Left ventricle myocardium inferior (tissue), 1 donor: ENCODE results near the gene PDE8A. TPM values are rescaled to one million over a fixed set of nuclear protein-coding genes. Genes with fewer than 3 reads are reported as not detected.

Experiments
- DNase-seq: peaks from one replicate; pipeline ENCODE4 v3.0.0-alpha.2; 2020
- H3K27ac ChIP-seq: fragments of 200-600 bp; replicated peaks from 2 replicates; pipeline ENCODE4 v1.8.0; 2021
- H3K27me3 ChIP-seq: fragments of 200-600 bp; 2 replicates; pipeline ENCODE4 v1.8.0; 2021; ENCODE audit warnings: low read depth
- H3K36me3 ChIP-seq: fragments of 200-600 bp; 2 replicates; pipeline ENCODE4 v1.8.0; 2021
- H3K4me1 ChIP-seq: fragments of 200-600 bp; 2 replicates; pipeline ENCODE4 v1.8.0; 2021
- H3K4me3 ChIP-seq: fragments of 200-600 bp; 2 replicates; pipeline ENCODE4 v1.8.0; 2021; ENCODE audit warnings: mild to moderate bottlenecking, moderate library complexity
- H3K9me3 ChIP-seq: fragments of 200-600 bp; replicated peaks from 2 replicates; pipeline ENCODE4 v1.8.0; 2021
- intact Hi-C: fragments of 100-400 bp; cut with micrococcal nuclease; formaldehyde crosslinking; loops from one replicate; pipeline ENCODE4 v1.11.0; 2022
- total RNA-seq: library from RNA; stranded (reverse); fragmentation: NEBNext Ultra II Directional; extraction: Animal tissue kit (Norgen Biotek cat#: 25700); gene quantifications from one replicate; pipeline ENCODE4 v1.2.1, GENCODE V29; 2021
- TF ChIP-seq, protein P1 (sequence below): fragments of 200-600 bp; IDR thresholded peaks from 2 replicates; pipeline ENCODE4 v1.8.0; 2021; ENCODE audit warnings: antibody characterized with exemption, mild to moderate bottlenecking, borderline replicate concordance
- donor health status: DM: no; HTN: yes; CAD: no; lungs with severe emphysema.

PDE8A gene
- total RNA-seq, 1 donor from 2014 or later, result 17.8 TPM

DNA sequence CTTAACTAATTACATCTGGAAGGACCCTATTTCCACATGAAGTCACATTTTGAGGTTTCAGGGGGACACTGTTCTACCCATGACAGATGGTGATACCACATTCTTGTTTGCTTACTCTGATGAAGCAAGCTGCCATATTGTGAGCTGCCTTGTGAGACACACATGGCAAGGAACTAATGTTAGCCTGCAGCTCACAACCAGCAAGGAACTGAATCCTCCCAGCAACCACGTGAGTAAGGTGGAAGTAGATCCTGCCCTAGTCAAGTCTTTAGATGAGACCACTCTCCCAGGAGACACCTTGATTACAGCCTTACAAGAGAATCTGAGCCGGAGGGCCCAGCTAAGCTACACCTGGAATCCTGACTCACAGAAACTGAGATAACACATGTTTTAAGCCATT, 160.1 kb downstream of the PDE8A start:
- intact Hi-C loops, result no loop called here
- TF ChIP-seq, protein P1, sequence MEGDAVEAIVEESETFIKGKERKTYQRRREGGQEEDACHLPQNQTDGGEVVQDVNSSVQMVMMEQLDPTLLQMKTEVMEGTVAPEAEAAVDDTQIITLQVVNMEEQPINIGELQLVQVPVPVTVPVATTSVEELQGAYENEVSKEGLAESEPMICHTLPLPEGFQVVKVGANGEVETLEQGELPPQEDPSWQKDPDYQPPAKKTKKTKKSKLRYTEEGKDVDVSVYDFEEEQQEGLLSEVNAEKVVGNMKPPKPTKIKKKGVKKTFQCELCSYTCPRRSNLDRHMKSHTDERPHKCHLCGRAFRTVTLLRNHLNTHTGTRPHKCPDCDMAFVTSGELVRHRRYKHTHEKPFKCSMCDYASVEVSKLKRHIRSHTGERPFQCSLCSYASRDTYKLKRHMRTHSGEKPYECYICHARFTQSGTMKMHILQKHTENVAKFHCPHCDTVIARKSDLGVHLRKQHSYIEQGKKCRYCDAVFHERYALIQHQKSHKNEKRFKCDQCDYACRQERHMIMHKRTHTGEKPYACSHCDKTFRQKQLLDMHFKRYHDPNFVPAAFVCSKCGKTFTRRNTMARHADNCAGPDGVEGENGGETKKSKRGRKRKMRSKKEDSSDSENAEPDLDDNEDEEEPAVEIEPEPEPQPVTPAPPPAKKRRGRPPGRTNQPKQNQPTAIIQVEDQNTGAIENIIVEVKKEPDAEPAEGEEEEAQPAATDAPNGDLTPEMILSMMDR, result no peak
- Histone ChIP-seq H3K4me1 (no peaks in the 10 kb centered on the region), H3K27ac (no peak overlapping the region), H3K27me3 (no peaks in the 10 kb centered on the region), H3K9me3 (no peaks in the 10 kb centered on the region), H3K36me3 (peaks cover 32% of the 10 kb centered on the region), H3K4me3 (no peak overlapping the region)
- no peak for DNase-seq

DNA sequence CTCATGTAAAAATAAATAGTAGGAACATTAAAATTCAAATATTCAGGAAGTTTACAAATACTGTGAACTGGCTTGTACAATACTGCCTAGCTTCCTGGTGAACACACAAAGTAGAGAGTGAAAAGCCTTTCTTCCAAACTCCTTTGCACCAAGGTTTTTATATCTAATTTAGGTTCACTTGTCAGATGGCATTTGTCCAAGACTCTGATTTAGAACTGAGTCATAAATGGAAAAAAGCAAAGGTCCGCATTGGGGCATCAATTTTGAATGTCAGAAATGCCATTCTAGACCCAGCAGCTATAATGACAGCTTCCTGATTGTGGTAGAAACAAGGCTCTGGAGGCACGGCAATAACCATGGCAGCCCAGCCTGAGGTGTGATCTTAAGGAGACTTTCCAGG, 160.7 kb downstream of the PDE8A start:
- no peak overlapping the region for H3K27ac ChIP-seq
- H3K9me3 ChIP-seq, result no peaks in the 10 kb centered on the region
- intact Hi-C loops, result no loop called here
- no peak overlapping the region for H3K4me3 ChIP-seq
- no peaks in the 10 kb centered on the region for H3K27me3 ChIP-seq
- TF ChIP-seq, protein P1, result no peak
- no peak for DNase-seq
- H3K36me3 ChIP-seq, result peaks cover 26% of the 10 kb centered on the region
- H3K4me1 ChIP-seq, result no peaks in the 10 kb centered on the region

DNA sequence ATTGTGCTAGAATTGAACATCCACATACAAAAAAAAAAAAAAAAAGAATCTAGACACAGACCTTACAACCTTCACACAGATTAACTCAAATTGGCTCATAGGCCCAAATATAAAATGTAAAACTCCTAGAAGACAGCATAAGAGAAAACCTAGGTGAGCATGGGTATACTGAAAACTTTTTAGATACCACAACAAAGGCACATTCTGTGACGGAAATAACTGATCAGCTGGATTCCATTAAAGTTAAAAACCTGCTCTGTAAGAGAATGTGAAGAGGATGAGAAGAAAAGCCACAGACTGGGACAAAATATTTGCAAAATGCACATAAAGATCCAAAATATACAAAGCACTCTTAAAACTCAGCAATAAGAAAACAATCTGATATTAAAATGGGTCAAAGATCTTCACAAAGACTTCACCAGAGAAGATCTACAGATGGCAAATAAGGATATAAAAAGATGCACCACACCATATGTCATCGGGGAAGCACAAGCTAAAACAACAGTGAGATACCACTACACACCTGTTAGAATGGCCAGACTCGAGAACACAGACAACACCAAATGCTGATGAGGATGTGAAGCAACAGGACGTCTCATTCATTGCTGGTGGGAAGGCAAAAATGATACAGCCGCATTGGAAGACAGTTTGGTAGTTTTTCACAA, 167.9 kb downstream of the PDE8A start:
- intact Hi-C loops, result no loop called here
- no peaks in the 10 kb centered on the region for H3K9me3 ChIP-seq
- TF ChIP-seq, protein P1, result no peak
- no peak for DNase-seq
- no peaks in the 10 kb centered on the region for H3K27me3 ChIP-seq
- H3K4me3 ChIP-seq, result no peak overlapping the region
- H3K36me3 ChIP-seq, result no peaks in the 10 kb centered on the region
- no peaks in the 10 kb centered on the region for H3K4me1 ChIP-seq
- no peak overlapping the region for H3K27ac ChIP-seq

DNA sequence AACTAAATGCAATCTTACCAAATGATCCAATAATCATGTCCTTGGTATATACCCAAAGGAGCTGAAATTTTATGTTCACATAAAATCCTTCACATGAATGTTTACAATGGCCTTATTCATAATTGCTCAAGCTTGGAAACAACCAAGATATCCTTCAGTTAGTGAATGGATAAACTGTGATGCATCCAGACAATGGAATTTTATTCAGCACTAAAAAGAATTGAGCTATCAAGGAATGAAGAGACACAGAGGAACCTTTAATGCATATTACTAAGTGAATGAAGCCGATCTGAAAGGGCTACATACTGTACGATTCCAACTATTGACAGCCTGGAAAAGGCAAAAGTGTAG, 168.4 kb downstream of the PDE8A start:
- H3K27ac ChIP-seq, result no peak overlapping the region
- no peaks in the 10 kb centered on the region for H3K27me3 ChIP-seq
- intact Hi-C loops, result no loop called here
- no peaks in the 10 kb centered on the region for H3K9me3 ChIP-seq
- DNase-seq, result no peak
- no peak overlapping the region for H3K4me3 ChIP-seq
- TF ChIP-seq, protein P1, result no peak
- no peaks in the 10 kb centered on the region for H3K36me3 ChIP-seq
- no peaks in the 10 kb centered on the region for H3K4me1 ChIP-seq

DNA sequence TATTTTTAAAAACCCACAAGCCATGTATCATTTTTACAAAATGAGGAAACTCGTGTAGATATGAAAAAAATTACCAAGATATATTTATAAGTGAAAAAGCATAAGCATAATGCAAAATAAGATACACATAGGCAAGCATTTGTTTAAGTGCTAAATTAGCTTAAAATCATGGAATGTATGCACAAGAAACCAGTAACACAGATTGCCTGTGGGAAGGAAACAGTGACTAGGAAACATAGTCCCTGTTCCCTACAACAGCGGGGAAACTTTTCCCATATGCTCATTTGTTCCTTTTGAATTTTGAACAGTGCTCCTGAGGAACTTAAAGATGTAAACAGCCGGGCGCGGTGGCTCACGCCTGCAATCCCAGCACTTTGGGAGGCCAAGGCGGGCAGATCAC, 169.5 kb downstream of the PDE8A start:
- Histone ChIP-seq H3K4me3 (no peak overlapping the region), H3K4me1 (no peaks in the 10 kb centered on the region), H3K27ac (no peak overlapping the region), H3K27me3 (no peaks in the 10 kb centered on the region), H3K36me3 (no peaks in the 10 kb centered on the region), H3K9me3 (no peaks in the 10 kb centered on the region)
- intact Hi-C loops, result no loop called here
- no peak for DNase-seq
- TF ChIP-seq, protein P1, result no peak
